GM19438 (cell line): Measurements from ENCODE around the gene BCL11B.

Experiments
- ATAC-seq: cut with Tn5 transposase; IDR thresholded peaks from one replicate; pipeline ENCODE4 v1.9.1; 2021; ENCODE audit warnings: low read depth; ENCODE audit not compliant: unreplicated experiment

BCL11B gene

GRCh38 chr14:99242238-99242637 is 29.8 kb downstream of the BCL11B start:
- ATAC-seq, result no peak

- ATAC-seq, result no peak
These were observed 30.5 kb downstream of the BCL11B start for GRCh38 chr14:99241325-99242010.

- no peak for ATAC-seq
These were observed 31.2 kb downstream of the BCL11B start for GRCh38 chr14:99240627-99241324.

- no peak for ATAC-seq
These were observed 32.3 kb downstream of the BCL11B start for GRCh38 chr14:99239661-99240092.

GRCh38 chr14:99238216-99238615 is 33.8 kb downstream of the BCL11B start:
- no peak for ATAC-seq

- no peak for ATAC-seq
These were observed 34.7 kb downstream of the BCL11B start for GRCh38 chr14:99237288-99237687.

GRCh38 chr14:99236386-99237138 is 35.4 kb downstream of the BCL11B start:
- no peak for ATAC-seq

- no peak for ATAC-seq
These were observed 36.2 kb downstream of the BCL11B start for GRCh38 chr14:99235582-99236320.

GRCh38 chr14:99234961-99235571 is 36.9 kb downstream of the BCL11B start:
- no peak for ATAC-seq

GRCh38 chr14:99234355-99234754 is 37.6 kb downstream of the BCL11B start:
- ATAC-seq, result no peak

- no peak for ATAC-seq
These were observed 38.6 kb downstream of the BCL11B start for GRCh38 chr14:99233222-99234035.

GRCh38 chr14:99232714-99233214 is 39.2 kb downstream of the BCL11B start:
- ATAC-seq, result no peak

GRCh38 chr14:99231850-99232713 is 39.9 kb downstream of the BCL11B start:
- no peak for ATAC-seq

- no peak for ATAC-seq
These were observed 40.7 kb downstream of the BCL11B start for GRCh38 chr14:99231161-99231849.

GRCh38 chr14:99230208-99231151 is 41.5 kb downstream of the BCL11B start:
- ATAC-seq, result no peak

GRCh38 chr14:99229654-99230207 is 42.3 kb downstream of the BCL11B start:
- no peak for ATAC-seq
